Heart left ventricle (tissue), 13 donors: ENCODE measurements around the gene SGSM2.

Source experiments
- CTCF ChIP-seq, 12 donors: fragments of 200-600 bp; sonication (generic) in 4 of 12; IDR thresholded peaks; one replicate each; pipeline versions ENCODE4 v1.5.0 to v1.8.0; 2018 to 2022; ENCODE audit warnings: antibody characterized with exemption in 12 of 12, mild to moderate bottlenecking in 5 of 12
- POLR2A ChIP-seq, 2 donors: fragments of 450-650 bp; IDR thresholded peaks; one replicate each; pipeline ENCODE4 v1.6.1; 2017; ENCODE audit warnings: antibody characterized with exemption in 2 of 2, mild to moderate bottlenecking in 2 of 2, moderate library complexity in 2 of 2
- donor health status: ischemic (EF 13 %, LVEDD 7.1; RV severe dilation, severe dysfunction).
- donor health status: DM: no; HTN: yes; CAD: no.
- donor health status: DM: no; HTN: no; CAD: no.
- donor health status: ischemic (EF 25% LVEDD 6.9; RV normal size, moderate dysfunction).
- donor health status: ischemic (EF 25% LVEDD 5.7; RV mildly dilated, moderate dysfunction).
- donor health status: ischemic (EF 35%, LVEDD 5.7; RV mildly dilated, moderate dysfunction).
- donor health status: nonischemic (EF 11% LVEDD 7.7; RV severe dilation, severe dysfunction).
- donor health status: DM: yes; HTN: yes; CAD: no.
- donor health status: PGD.
- donor health status: ischemic (EF 29% LVEDD 5.4; RV normal size, mild dysfunction).
- donor health status: nonischemic (EF 23%, LVEDD 6.1; RV moderate dilation, normal function).

GRCh38 chr17:2299136-2299535 is 38.2 kb upstream of the SGSM2 start:
- no peak for TF ChIP-seq CTCF (IDR thresholded peaks at IDR 0.05)
- TF ChIP-seq POLR2A (IDR thresholded peaks at IDR 0.05): no peak
